ENCODE data around the gene PTBP2. TPM values are rescaled to one million over a fixed set of nuclear protein-coding genes. Genes with fewer than 3 reads are reported as not detected.

The PTBP2 gene
- total RNA-seq, 2 donors from 2014 or later, result 5.9 to 15.3 TPM

DNA sequence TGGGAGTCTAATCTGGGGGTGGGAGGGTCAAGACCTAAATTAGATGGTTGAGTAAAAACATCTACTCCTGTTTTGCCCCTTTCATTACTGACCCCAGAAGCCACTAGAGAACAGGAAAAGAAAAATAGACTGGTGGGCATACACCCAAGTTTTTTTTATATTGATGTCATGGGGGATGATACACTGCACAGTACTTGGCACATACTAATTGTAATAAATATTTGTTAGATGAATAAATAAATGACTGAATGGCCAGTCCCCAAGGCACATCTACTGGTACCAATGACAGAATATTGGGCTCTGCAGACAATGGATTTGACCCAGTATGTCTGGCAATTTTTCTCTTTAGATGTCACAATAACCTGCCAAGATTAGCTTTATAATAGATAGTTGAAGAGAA, 36.8 kb upstream of the PTBP2 start:
- intact Hi-C loops (cut with DNase I), result no loop called here
- Histone ChIP-seq H3K27me3 (no peaks in the 10 kb centered on the region), H3K4me1 (no peaks in the 10 kb centered on the region), H3K36me3 (replicated peaks in 1 of 2; ENCODE audit: insufficient read depth in 1 of 2, low read depth in 2 of 2) (no peaks in the 10 kb centered on the region), H3K9me3 (no peaks in the 10 kb centered on the region), H3K27ac (no peak overlapping the region), H3K4me3 (no peak overlapping the region)
- ATAC-seq, result no peak
- no peak for DNase-seq
- TF ChIP-seq POLR2A (IDR thresholded peaks at IDR 0.05), result no peak
- no peak for TF ChIP-seq CTCF (IDR thresholded peaks at IDR 0.05)

DNA sequence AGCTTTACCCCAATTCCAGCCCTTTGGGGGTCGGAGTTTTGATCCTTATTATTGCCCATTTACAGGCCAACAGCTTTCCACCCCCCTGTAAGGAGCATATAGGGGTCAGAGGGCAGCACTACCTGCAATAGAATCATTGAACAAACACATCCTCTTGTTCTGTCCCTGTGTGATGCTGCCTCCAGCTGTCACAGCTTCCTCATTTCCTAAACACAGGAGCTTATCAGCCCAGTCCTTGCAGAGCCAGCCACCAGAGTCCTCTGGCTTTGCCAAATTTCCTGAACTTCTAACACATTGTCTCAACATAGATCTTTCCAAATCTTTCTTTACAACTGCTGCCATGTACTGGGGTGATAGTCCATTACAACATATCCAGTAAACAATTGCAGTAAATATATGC, 32.8 kb upstream of the PTBP2 start:
- ATAC-seq (no peak), DNase-seq (no peak)
- WGBS, 2 donors, result 35 to 50% methylated on average over 1 of the region's 1 CpG
- no peaks in the 10 kb centered on the region for H3K9me3 ChIP-seq
- no peak overlapping the region for H3K4me3 ChIP-seq
- no peak overlapping the region for H3K27ac ChIP-seq
- no peaks in the 10 kb centered on the region for H3K27me3 ChIP-seq
- no peaks in the 10 kb centered on the region for H3K4me1 ChIP-seq
- no peaks in the 10 kb centered on the region for H3K36me3 ChIP-seq (replicated peaks in 1 of 2; ENCODE audit: insufficient read depth in 1 of 2, low read depth in 2 of 2)
- TF ChIP-seq CTCF (IDR thresholded peaks at IDR 0.05) (no peak), POLR2A (IDR thresholded peaks at IDR 0.05) (no peak)
- intact Hi-C loops (cut with DNase I), result no loop called here

- no peak for DNase-seq
These were observed 25.6 kb upstream of the PTBP2 start for GRCh38 chr1:96695954-96696353.

GRCh38 chr1:96698342-96698983, 23.1 kb upstream of the PTBP2 start:
- intact Hi-C loops (cut with DNase I), result no loop called here
- Histone ChIP-seq H3K9me3 (no peaks in the 10 kb centered on the region), H3K4me1 (no peaks in the 10 kb centered on the region), H3K27me3 (no peaks in the 10 kb centered on the region), H3K27ac (no peak overlapping the region), H3K4me3 (no peak overlapping the region), H3K36me3 (replicated peaks in 1 of 2; ENCODE audit: insufficient read depth in 1 of 2, low read depth in 2 of 2) (no peaks in the 10 kb centered on the region)
- DNase-seq (no peak), ATAC-seq (no peak)
- WGBS, 2 donors, result 59 to 69% methylated on average over 5 of the region's 5 CpGs
- TF ChIP-seq POLR2A (IDR thresholded peaks at IDR 0.05), result no peak
- no peak for TF ChIP-seq CTCF (IDR thresholded peaks at IDR 0.05)

More at GRCh38 chr1:96695954-96696353, 25.6 kb upstream of the PTBP2 start:
- no peak overlapping the region for H3K4me3 ChIP-seq
- 82 to 83% methylated on average over 3 of the region's 3 CpGs for WGBS, 2 donors
- H3K9me3 ChIP-seq, result no peaks in the 10 kb centered on the region
- intact Hi-C loops (cut with DNase I), result no loop called here
- H3K36me3 ChIP-seq (replicated peaks in 1 of 2; ENCODE audit: insufficient read depth in 1 of 2, low read depth in 2 of 2), result no peaks in the 10 kb centered on the region
- TF ChIP-seq POLR2A (IDR thresholded peaks at IDR 0.05), result no peak
- TF ChIP-seq CTCF (IDR thresholded peaks at IDR 0.05), result no peak
- no peaks in the 10 kb centered on the region for H3K27me3 ChIP-seq
- H3K4me1 ChIP-seq, result no peaks in the 10 kb centered on the region
- H3K27ac ChIP-seq, result no peak overlapping the region
- ATAC-seq, result no peak

DNA sequence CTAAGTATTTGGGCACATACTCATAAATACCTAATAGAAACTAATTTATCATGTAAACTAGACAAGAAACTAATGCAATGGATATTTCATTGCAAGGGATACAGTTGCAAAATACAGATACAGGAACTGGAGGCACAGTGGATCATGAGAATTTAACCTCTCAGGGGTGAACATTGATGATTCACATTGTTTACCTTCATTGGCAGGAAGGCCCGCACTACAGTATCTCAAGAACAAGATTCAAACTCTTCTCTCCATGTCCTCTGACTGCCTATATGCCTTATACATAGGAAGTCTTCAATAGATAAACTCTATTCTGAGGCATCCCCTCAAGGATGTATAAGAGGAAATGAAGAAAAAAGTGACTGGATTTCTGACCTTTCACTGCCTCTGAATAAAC, 18.4 kb upstream of the PTBP2 start:
- H3K9me3 ChIP-seq, result no peaks in the 10 kb centered on the region
- H3K27ac ChIP-seq, result no peak overlapping the region
- no peak overlapping the region for H3K4me3 ChIP-seq
- no peaks in the 10 kb centered on the region for H3K4me1 ChIP-seq
- H3K27me3 ChIP-seq, result no peaks in the 10 kb centered on the region
- ATAC-seq (no peak), DNase-seq (no peak)
- H3K36me3 ChIP-seq (replicated peaks in 1 of 2; ENCODE audit: insufficient read depth in 1 of 2, low read depth in 2 of 2), result no peaks in the 10 kb centered on the region
- intact Hi-C loops (cut with DNase I), result no loop called here
- TF ChIP-seq CTCF (IDR thresholded peaks at IDR 0.05) (no peak), POLR2A (IDR thresholded peaks at IDR 0.05) (no peak)
- 64 to 67% methylated on average over 1 of the region's 1 CpG for WGBS, 2 donors

Data from body of pancreas (tissue), 4 donors.